ENCODE measurements around the gene HNRNPL.
A peak's percentile ranks its signal among the peaks of the same experiment; 100 is the strongest.

Gene HNRNPL

DNA sequence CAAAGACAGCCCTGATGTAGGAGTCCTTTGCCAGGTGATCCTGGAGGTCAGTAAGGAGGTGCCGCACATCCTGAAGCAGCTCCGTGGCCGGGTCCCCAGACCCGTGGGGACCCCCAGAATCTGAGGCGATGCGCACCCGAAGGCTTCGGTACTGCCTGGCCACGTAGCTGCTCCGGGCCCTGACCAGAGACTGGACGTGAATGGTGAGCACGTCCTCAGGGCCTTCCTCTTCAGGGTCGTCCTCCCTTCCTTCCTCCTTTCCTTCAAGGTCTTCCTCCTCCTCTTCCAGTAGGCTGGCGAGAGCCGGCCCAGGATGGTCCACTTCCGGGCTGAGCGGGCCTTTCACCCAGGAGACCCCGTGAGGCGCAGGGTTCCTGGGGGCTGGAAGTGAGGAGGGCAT, 20.8 kb upstream of the HNRNPL start:
- DNase-seq (ENCODE audit: low read depth): no peak
- H3K4me3 ChIP-seq (ENCODE audit: low read depth, low read length): no peak overlapping the region

DNA sequence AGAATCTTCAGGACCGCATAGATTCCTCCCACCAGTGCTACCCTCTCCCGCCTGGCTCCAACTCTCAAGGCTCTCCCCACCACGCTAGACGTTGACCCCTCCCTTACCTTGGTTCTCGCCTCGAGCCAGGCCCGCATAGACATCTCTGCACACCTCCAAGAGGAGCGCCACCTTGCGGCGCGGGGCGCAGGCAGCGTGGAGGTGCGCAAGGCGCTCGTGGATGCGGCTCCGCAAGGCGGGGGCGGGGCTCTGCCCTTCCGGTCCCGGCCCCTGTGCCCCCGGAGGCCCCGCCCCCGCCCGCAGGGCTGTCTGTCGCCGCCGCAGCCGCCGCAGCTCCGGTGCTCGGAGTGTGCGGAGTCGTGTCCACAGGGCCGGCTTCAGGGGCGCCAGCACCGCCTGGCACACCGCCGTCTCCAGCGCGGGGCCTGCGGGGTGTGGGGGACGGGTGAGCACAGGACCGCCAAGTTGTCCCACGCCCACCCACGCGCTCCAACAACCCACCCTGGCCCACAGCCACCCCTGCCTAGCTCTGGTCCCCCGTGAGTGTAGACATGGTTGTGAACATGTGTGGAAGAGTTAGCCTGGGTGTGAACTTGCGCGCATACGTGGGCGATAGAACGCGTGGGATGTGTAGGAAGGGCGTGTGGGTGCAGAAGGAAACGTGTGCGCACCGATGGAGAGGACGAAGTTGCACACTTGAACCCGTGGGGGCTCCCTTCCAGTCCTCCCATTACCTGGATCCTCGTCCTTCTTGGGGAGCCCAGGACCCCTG, 20.2 kb upstream of the HNRNPL start:
- TF ChIP-seq, protein P1, sequence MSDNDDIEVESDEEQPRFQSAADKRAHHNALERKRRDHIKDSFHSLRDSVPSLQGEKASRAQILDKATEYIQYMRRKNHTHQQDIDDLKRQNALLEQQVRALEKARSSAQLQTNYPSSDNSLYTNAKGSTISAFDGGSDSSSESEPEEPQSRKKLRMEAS (IDR thresholded peaks at IDR 0.05; ENCODE audit: low read depth, low read length): no peak
- TF ChIP-seq, protein P2, sequence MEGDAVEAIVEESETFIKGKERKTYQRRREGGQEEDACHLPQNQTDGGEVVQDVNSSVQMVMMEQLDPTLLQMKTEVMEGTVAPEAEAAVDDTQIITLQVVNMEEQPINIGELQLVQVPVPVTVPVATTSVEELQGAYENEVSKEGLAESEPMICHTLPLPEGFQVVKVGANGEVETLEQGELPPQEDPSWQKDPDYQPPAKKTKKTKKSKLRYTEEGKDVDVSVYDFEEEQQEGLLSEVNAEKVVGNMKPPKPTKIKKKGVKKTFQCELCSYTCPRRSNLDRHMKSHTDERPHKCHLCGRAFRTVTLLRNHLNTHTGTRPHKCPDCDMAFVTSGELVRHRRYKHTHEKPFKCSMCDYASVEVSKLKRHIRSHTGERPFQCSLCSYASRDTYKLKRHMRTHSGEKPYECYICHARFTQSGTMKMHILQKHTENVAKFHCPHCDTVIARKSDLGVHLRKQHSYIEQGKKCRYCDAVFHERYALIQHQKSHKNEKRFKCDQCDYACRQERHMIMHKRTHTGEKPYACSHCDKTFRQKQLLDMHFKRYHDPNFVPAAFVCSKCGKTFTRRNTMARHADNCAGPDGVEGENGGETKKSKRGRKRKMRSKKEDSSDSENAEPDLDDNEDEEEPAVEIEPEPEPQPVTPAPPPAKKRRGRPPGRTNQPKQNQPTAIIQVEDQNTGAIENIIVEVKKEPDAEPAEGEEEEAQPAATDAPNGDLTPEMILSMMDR (IDR thresholded peaks at IDR 0.05; ENCODE audit: low read depth, low read length): peak; percentile 36
- peak overlapping the region; percentile 28 for H3K4me3 ChIP-seq (ENCODE audit: low read depth, low read length)
- DNase-seq (ENCODE audit: low read depth): peak; percentile 66

More for the DNA sequence above, 20.8 kb upstream of the HNRNPL start:
- TF ChIP-seq POLR2A (IDR thresholded peaks at IDR 0.05; ENCODE audit: extremely low read depth, insufficient read length) (no peak), MYC (IDR thresholded peaks at IDR 0.05; ENCODE audit: low read depth, low read length) (no peak)
- TF ChIP-seq, protein P1 (IDR thresholded peaks at IDR 0.05; ENCODE audit: low read depth, low read length): no peak
- TF ChIP-seq, protein P2 (IDR thresholded peaks at IDR 0.05; ENCODE audit: low read depth, low read length): no peak

DNA sequence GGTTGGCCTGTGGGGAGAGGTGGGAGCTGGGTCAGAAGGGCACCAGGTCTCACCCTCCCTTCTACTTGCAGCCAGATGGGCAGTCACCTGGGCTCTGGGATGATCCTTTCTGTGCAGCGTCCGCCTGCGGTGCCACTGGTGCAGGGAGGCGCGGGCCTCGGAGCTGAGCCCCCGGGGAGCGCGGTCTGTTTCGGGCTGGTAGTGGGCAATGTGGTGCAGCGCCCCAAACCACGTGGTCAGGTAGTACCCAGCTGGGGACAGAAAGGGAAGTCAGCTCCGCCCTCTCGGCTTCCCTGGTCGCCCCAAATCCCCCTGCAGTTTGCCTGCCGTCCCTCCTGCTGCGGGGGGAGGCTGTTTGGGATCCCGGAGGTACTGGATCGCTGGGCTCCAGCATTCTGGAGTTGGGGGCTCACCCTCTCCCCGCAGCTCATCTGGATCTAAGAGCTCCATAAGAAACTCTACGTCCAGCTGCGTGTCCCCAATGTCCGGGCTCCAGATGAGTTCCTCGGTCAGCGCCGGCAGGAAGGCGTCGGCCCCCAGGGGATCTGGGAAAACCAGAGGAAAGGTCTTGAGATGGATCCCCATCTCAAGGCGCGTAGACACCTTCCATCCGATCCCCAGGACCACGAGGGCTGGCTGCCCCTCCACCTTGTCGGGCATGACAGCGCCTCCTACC, 19.5 kb upstream of the HNRNPL start:
- TF ChIP-seq, protein P1 (IDR thresholded peaks at IDR 0.05; ENCODE audit: low read depth, low read length): no peak
- H3K4me3 ChIP-seq (ENCODE audit: low read depth, low read length): peak overlapping the region; percentile 28
- DNase-seq (ENCODE audit: low read depth): peak; percentile 52

DNA sequence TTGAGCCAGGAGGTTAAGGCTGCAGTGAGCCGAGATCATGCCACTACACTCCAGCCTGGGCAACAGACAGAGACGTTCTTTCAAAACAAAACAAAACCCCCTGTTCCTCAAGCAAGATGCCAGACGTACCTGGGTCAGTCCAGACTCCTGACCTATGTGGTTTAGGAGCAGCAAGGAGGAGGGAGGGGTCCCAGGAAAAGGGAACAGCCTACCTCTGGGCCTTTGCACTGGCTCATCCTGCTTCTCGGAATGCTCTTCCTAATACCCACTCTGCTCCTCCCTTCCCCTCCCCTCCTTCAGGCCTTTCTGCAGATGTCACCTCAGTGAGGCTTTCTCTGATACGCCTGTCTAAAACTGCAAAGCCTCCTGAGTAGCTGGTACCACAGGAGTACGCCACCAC, 18.8 kb upstream of the HNRNPL start:
- no peak overlapping the region for H3K4me3 ChIP-seq (ENCODE audit: low read depth, low read length)
- no peak for DNase-seq (ENCODE audit: low read depth)
- TF ChIP-seq MYC (IDR thresholded peaks at IDR 0.05; ENCODE audit: low read depth, low read length) (no peak), POLR2A (IDR thresholded peaks at IDR 0.05; ENCODE audit: extremely low read depth, insufficient read length) (no peak)
- TF ChIP-seq, protein P1 (IDR thresholded peaks at IDR 0.05; ENCODE audit: low read depth, low read length): no peak
- TF ChIP-seq, protein P2 (IDR thresholded peaks at IDR 0.05; ENCODE audit: low read depth, low read length): no peak

DNA sequence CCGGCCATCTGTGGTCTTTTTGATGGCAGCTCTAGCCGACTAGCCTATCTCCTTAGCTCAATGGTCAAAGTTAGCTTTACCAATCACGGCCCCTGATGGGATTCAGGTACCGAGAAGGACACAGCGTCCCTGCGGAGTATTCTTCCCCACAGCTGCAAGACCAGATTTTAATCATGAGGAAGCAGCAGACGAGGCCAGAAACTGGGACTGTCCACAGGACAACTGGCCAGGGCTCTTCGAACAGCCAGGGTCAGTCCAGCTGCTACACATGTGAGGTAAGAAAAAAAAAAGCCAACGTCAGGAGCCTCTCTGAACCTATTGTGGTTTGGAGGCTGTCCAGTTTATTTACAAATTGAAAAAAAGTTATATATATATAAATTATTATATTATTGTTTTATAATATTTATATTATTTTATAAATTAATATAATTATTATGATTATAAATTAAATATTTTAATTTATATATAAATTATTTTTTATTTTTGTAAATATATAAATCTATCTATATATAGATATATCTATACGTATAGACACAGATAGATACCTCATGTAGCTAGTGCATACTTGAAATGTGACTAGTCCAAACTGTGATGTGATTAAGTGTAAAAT, 17.5 kb upstream of the HNRNPL start:
- no peak for DNase-seq (ENCODE audit: low read depth)
- TF ChIP-seq MYC (IDR thresholded peaks at IDR 0.05; ENCODE audit: low read depth, low read length) (no peak), POLR2A (IDR thresholded peaks at IDR 0.05; ENCODE audit: extremely low read depth, insufficient read length) (no peak)
- TF ChIP-seq, protein P2 (IDR thresholded peaks at IDR 0.05; ENCODE audit: low read depth, low read length): no peak
- TF ChIP-seq, protein P1 (IDR thresholded peaks at IDR 0.05; ENCODE audit: low read depth, low read length): no peak
- no peak overlapping the region for H3K4me3 ChIP-seq (ENCODE audit: low read depth, low read length)
